Prostate gland (tissue), 2 donors: ENCODE results near the gene ADGRD1. TPM values are rescaled to one million over a fixed set of nuclear protein-coding genes. Genes with fewer than 3 reads are reported as not detected.

Experiments used
- DNase-seq: peaks from one replicate; pipeline ENCODE4 v3.0.0-alpha.2; 2019; ENCODE audit warnings: low spot score
- H3K27ac ChIP-seq, 2 donors: fragments of 200-600 bp; sonication (generic); 2 replicates each; pipeline ENCODE4 v1.5.1; 2017 to 2019
- H3K27me3 ChIP-seq: fragments of 200-600 bp; sonication (generic); replicated peaks from 2 replicates; pipeline ENCODE4 v1.5.1; 2019; ENCODE audit not compliant: insufficient read depth
- H3K36me3 ChIP-seq, 2 donors: fragments of 200-600 bp; sonication (generic); 1 replicate in 1 of 2; 2 replicates in 1 of 2; pipeline versions ENCODE4 v1.5.1 to v1.8.1; 2017 to 2019
- H3K4me1 ChIP-seq: fragments of 200-600 bp; sonication (generic); replicated peaks from 2 replicates; pipeline ENCODE4 v1.5.1; 2019
- H3K4me3 ChIP-seq, 2 donors: fragments of 200-600 bp; sonication (generic); 2 replicates each; pipeline ENCODE4 v1.5.1; 2017 to 2019
- H3K9me3 ChIP-seq: fragments of 200-600 bp; sonication (generic); 2 replicates; pipeline ENCODE4 v1.5.1; 2017
- POLR2A ChIP-seq: fragments of 450-650 bp; IDR thresholded peaks from one replicate; pipeline ENCODE4 v1.6.1; 2016; ENCODE audit warnings: antibody characterized with exemption, mild to moderate bottlenecking
- POLR2AphosphoS5 ChIP-seq: sonication (generic); formaldehyde crosslinking; IDR thresholded peaks from one replicate; pipeline ENCODE4 v1.6.1; 2017; ENCODE audit warnings: antibody characterized with exemption
- WGBS: methylation state at CpG from one replicate; pipeline ENCODE4 v1.1.5; 2018; 5-methylcytosine and 5-hydroxymethylcytosine counted together
- intact Hi-C: fragments of 100-400 bp; cut with DNase I; formaldehyde crosslinking; loops from one replicate; pipeline ENCODE4 v1.14.2; 2022
- total RNA-seq, 2 donors: library from RNA; depleted of rRNA; stranded (reverse); fragments of >200 nt; gene quantifications; one replicate each; pipeline ENCODE4 v1.1.0, GENCODE V29; 2016
- TF ChIP-seq, protein P1 (sequence below), 4 experiments: fragments of 200-600 bp in 2 of 4; fragments of 450-650 bp in 2 of 4; sonication (generic) in 2 of 4; IDR thresholded peaks; 1 replicate in 3 of 4; 2 replicates in 1 of 4; pipeline ENCODE4 v1.5.1; 2016 to 2019; ENCODE audit warnings: antibody characterized with exemption in 4 of 4, mild to moderate bottlenecking in 2 of 4, moderate library complexity in 2 of 4

Gene ADGRD1
- total RNA-seq, 2 donors from 2014 or later, result 4.3 to 20.9 TPM

DNA sequence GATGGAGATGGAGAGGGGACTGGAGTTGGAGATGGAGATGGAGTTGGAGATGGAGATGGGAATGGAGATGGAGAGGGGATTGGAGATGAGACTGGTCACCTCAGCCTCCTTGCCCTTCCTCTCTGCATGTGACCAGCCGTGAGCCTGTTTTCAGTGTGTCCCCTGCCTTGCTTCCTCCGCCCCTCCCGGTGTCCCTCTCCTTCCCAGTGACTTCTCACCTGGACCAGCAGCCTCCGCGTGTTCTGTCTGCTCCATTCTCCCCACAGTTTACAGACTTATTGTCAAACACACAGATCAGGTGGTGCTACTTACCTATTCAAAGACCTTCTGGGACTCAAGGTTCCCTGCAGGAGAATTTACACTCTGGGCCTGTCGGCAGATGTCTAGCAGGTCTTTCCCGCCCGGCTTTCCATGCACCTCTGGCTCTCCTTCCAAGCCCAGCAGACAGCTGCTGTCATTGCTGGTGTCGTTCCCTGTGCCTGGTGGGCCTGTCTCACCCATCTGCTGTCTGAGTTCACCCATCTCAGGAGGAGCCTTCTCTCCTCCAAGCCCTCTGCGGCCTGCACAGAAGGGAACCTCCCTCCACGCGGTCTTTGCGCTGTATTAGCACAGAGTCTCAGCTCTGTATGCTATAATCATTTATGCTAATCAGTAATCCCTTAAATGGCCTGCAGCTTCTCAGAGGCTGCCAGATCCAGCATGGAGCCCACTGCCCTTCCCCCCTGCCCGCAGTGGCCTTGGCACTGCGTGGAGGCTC is 62.1 kb downstream of the ADGRD1 start:
- no peak for DNase-seq
- intact Hi-C loops, result no loop called here
- no peak overlapping the region for H3K4me3 ChIP-seq
- no peak overlapping the region for H3K27ac ChIP-seq
- H3K36me3 ChIP-seq, result no peaks in the 10 kb centered on the region
- 85% methylated on average over 15 of the region's 15 CpGs for WGBS
- no peaks in the 10 kb centered on the region for H3K27me3 ChIP-seq
- no peaks in the 10 kb centered on the region for H3K9me3 ChIP-seq
- TF ChIP-seq, protein P1, sequence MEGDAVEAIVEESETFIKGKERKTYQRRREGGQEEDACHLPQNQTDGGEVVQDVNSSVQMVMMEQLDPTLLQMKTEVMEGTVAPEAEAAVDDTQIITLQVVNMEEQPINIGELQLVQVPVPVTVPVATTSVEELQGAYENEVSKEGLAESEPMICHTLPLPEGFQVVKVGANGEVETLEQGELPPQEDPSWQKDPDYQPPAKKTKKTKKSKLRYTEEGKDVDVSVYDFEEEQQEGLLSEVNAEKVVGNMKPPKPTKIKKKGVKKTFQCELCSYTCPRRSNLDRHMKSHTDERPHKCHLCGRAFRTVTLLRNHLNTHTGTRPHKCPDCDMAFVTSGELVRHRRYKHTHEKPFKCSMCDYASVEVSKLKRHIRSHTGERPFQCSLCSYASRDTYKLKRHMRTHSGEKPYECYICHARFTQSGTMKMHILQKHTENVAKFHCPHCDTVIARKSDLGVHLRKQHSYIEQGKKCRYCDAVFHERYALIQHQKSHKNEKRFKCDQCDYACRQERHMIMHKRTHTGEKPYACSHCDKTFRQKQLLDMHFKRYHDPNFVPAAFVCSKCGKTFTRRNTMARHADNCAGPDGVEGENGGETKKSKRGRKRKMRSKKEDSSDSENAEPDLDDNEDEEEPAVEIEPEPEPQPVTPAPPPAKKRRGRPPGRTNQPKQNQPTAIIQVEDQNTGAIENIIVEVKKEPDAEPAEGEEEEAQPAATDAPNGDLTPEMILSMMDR (IDR thresholded peaks at IDR 0.05), result no peak
- no peak for TF ChIP-seq POLR2AphosphoS5
- no peak for TF ChIP-seq POLR2A
- no peaks in the 10 kb centered on the region for H3K4me1 ChIP-seq

GRCh38 chr12:131017477-131017991 is 63.8 kb downstream of the ADGRD1 start:
- no peaks in the 10 kb centered on the region for H3K27me3 ChIP-seq
- H3K4me3 ChIP-seq, result no peak overlapping the region
- no peaks in the 10 kb centered on the region for H3K9me3 ChIP-seq
- TF ChIP-seq POLR2AphosphoS5, result no peak
- TF ChIP-seq, protein P1 (IDR thresholded peaks at IDR 0.05), result no peak
- no peak for TF ChIP-seq POLR2A
- DNase-seq, result no peak
- no peaks in the 10 kb centered on the region for H3K36me3 ChIP-seq
- no peak overlapping the region for H3K27ac ChIP-seq
- no peaks in the 10 kb centered on the region for H3K4me1 ChIP-seq
- intact Hi-C loops, result no loop called here

DNA sequence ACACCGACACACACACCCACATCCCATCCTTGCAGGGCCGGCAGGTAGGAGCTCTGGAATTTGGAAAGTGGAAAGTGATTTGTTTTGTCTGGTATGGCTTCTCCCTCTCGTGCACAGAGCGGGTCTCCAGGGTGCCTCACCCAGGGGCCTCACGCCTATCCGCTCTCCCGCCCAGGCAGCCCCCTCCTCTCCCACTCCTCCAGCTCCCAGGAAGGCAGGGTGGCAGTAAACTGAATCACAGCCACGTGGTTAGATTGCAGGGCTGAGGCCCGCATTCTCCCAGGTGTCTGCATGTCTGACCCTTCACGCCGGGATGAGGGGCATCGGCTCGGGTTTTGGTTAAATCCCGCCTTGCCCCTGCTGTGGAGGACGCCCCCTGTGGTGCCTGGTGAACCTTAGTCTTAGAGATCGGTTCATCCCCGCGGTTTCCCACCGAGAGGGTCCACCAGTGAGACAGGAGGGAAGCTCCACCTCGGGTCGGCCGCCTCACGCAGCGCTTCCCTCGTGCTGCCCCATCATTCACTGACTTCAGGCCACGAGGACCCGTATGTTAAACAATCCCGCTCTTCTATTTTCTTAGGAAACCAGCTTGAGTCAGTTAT is 64.4 kb downstream of the ADGRD1 start:
- Histone ChIP-seq H3K4me1 (no peaks in the 10 kb centered on the region), H3K4me3 (no peak overlapping the region), H3K9me3 (no peaks in the 10 kb centered on the region), H3K36me3 (no peaks in the 10 kb centered on the region), H3K27me3 (no peaks in the 10 kb centered on the region), H3K27ac (no peak overlapping the region)
- WGBS, result 68% methylated on average over 28 of the region's 28 CpGs
- TF ChIP-seq POLR2AphosphoS5 (no peak), POLR2A (no peak)
- TF ChIP-seq, protein P1 (IDR thresholded peaks at IDR 0.05), result no peak
- no peak for DNase-seq
- intact Hi-C loops, result no loop called here

DNA sequence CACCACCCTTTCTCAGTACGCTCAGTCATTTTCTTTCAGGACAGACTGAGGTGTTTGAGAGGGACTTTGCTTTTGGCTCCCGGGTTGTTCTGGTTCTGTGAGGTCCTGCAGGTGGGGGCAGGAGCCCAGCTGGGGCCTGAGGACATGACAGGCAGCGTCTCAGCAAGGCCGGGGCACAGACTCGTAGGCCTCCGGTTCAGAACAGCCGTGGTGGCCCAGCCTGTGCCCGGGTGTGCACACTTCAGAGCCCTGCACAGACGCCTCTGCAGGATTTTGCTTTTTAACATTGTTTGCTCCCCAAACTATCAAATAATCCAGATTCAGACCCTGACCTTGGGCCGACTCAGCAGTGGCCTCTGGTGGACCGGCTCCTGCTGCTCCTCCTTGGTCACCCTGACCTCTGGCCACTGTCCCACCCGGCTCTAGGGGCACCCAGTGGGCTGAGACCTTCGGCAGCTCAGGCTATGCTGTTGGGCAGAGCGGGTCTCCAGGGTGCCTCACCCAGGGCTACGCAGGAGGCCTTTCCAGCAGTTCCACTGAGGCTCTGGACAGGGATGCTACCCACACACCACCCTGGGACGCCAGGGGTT is 65.2 kb downstream of the ADGRD1 start:
- Histone ChIP-seq H3K4me1 (no peaks in the 10 kb centered on the region), H3K36me3 (no peaks in the 10 kb centered on the region), H3K27ac (no peak overlapping the region), H3K4me3 (no peak overlapping the region), H3K9me3 (no peaks in the 10 kb centered on the region), H3K27me3 (no peaks in the 10 kb centered on the region)
- TF ChIP-seq, protein P1 (IDR thresholded peaks at IDR 0.05), result no peak
- TF ChIP-seq POLR2AphosphoS5, result no peak
- TF ChIP-seq POLR2A, result no peak
- intact Hi-C loops, result no loop called here
- no peak for DNase-seq
- 86% methylated on average over 16 of the region's 16 CpGs for WGBS
